ENCODE measurements around the gene KRTAP4-3.
"Not testable (repeated sequence)": the region's sequence is repeated elsewhere in the genome, so short reads cannot be mapped to it uniquely, and the experiment has no call there.

Gene KRTAP4-3

DNA sequence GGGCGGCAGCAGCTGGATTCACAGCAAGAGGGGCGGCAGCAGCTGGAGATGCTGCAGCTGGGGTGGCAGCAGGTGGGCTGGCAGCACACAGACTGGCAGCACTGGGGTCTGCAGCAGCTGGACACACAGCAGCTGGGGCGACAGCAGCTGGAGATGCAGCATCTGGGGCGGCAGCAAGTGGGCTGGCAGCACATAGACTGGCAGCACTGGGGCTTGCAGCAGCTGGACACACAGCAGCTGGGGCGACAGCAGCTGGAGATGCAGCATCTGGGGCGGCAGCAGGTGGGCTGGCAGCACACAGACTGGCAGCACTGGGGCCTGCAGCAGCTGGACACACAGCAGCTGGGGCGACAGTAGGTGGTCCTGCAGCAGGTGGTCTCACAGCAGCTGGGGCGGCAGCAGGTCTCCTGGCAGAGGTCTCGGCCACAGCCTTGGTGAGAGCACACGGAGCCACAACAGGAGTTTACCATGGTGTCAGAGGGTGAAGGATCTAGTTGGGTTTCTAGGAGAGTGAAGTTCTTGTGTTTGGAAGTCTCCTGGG is 50.1 kb downstream of the KRTAP4-3 start, which contains the start of gene KRTAP4-11:
TSS of gene KRTAP4-11 (minus strand) at position 528 of the 541 bp plus-strand sequence. CDS start at position 470, 58 bp downstream.
- not testable (repeated sequence) for DNase-seq (ENCODE audit: low read depth)

All from stimulated activated CD8-positive, alpha-beta memory T cell treated with anti-CD3 and anti-CD28 coated beads, Interleukin-7, amount 100 ng/mL, for 24 hours (primary cell).